Hypothalamus (tissue), 51 donors: Measurements from ENCODE around the gene ARID3A.
"Not testable (repeated sequence)": the region's sequence is repeated elsewhere in the genome, so short reads cannot be mapped to it uniquely, and the experiment has no call there.

Experiments used
- DNase-seq, 51 donors: peaks; one replicate each; lab custom pipeline; 2025; lab: John Stamatoyannopoulos, UW

The ARID3A gene

DNA sequence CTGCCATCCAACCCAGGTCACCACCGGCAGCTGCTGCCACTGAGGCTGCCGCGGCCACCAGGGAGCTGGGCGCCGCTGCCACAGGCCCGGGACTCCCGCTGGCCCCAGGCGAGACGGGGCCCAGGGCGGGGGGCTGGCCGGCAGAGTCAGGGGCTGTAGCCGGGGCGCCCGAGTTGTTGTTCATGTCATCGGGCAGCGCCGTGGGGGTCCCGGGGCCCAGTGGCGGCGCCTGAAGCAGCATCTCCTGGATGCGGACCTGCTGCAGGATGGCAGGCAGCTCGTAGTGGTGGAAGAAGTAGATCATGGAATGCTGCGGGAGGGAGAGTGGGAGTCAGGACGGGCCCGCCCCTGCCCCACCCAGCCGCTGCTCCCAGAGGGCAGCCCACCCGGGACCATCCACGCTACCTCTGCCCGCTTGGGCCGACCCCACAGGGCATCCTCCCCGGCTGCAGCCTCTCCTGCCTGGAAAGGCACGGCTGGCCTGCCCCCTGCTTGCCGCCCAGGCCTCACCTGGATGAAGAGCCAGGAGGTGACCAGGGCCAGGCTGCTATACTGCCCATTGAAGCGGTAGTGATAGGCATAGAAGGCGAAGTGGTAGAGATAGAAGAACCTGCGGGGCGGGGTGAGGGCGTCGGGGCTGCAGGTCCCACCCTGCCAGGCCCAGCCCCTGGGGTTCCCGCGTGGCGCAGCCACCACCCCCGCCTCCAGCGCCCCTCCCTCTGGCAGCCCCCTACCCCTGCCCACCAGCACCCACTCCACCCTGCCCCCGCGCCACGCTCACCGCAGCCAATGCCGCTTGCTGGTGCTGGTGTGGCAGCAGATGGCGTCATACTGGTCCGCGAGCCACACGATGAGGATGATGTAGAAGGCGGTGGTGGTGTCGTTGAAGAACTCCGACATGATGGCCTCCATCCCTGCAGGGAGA, 85.0 kb downstream of the ARID3A start:
- DNase-seq, result no peak

DNA sequence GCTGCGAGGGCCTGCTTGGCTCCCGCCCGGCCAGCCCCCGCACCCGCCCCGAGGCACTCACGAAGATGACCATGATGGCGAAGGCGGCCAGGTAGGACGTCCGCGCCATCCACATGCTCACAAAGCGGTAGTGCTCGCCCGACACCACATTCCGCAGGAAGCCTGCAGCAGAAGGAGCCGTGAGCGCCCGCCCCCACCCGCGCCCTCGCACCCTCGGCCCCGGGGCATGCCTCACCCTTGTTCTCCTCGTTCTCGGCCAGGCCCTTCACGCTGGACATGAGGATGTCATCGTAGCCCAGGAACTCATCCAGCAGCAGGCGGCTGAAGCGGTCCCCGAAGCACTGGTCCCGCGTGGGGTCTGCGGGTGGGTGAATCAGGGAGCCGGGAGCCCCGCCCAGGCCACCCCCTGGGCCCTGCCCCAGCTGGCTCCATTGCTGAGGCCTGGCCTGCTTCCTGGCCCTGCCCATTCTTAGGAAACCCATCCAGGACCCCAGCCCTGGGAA, 86.0 kb downstream of the ARID3A start:
- no peak for DNase-seq

DNA sequence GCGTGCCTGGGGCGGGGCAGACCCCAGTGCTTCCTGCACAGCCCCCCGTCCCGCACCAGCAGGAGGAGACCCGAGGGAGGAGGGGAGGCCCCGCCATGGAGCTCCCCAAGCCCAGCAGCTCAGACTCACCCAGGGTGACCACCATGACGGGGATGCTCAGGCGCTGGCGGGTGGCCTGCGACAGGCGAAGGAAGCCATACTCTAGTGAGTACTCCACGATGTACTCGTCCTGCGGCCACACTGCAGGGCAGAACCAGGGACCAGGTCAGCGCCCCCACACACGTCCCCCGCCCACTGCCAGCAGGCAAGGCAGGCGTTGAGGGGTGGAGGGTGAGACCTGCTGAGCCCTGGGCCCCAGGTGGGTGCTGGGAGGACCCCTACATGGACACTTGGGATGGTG, 86.5 kb downstream of the ARID3A start:
- DNase-seq, result no peak

DNA sequence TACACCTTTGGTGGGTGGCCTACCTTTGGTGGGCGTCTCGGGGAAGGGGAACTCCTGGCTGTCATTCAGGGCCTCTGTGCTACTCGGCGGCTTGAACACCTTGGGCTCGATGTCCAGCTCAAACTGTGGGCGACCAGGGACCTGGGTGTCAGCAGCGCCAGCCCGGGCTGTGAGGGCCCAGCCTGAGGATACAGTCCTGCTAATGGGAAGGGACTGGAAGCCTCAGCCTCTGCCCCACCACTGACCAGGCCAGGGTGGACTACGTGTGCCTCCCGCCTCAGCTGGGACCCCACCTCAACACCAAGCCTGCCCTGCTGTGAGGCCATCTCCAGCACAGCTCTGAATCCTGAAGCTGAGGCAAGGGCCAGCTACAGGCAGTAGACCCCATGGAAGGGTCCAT, 87.4 kb downstream of the ARID3A start:
- DNase-seq, result no peak

DNA sequence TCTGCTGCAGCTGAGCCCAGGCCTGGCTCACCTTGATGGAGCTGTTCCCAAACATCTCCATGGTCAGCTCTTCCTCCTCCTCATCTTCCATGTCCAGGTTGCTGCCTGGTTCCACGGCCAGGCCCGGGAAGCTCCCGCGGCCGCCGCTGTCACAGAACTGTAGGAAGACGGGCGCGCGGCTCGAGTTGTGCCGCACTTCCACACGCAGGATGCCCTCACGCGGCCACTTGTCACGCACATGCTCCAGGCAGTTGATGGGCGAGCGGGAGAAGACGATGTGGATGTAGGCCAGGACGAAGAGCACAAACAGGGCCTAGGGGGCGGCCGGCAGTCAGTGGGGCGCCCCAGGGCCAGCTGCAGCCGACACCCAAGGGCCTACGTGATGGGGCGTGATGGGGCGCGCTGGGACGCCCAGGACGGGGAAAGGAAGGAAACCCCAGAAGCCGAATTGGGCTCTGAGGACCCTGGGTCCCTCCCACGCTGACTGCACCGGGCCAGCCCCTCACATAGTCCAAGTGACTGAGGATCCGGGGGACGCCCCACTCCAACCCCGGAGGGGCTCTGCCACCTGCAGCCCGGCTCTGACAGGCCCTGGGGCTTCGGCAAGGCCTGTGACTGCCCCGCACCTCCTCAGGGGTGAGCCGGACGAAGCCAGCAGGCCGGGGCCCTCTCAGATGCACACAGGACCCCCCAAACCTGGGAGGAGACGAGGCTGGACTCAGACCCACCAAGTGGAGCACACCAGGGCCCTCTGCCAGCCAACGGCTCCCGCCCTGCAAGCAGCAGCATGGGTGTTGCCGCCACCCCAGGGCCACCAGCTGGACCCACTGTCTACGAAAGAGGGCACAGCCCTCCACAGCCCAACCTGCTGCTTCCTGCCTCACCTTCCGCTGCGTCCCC, 88.6 kb downstream of the ARID3A start:
- no peak for DNase-seq

DNA sequence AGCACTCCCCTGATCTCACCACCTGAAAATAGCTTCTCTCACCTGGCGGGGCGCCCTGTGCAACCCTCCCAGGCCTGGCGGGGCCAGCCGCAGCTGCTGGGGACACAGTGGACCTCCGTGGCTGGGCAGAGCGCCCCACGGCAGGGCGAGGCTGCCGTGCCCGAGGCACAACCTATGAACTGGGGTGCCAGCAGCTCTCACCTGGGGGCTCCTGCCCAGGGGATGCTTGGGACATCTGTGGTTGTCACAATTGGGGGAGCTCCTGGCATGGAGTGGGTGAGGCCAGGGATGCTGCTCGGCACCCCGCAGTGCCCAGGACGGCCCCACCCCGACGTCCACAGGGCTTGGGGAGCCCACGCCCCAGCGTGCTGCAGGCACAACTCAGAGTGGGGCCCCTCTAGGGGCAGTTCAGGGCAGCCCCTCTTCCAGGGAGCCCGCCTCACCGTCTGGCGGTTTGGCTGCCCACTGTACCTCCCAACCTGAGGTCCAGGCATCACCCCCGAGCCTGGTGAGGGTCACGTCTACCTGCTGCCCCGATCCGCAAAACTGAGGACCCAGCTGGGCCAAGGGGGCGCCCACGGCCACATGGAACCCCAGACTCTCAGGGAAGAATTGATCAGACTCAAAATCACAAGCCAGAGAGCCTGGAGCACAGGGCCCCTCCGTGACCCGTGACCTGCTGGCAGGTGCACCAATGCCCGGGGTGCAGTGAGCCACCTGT, 89.4 kb downstream of the ARID3A start:
- DNase-seq, result no peak

DNA sequence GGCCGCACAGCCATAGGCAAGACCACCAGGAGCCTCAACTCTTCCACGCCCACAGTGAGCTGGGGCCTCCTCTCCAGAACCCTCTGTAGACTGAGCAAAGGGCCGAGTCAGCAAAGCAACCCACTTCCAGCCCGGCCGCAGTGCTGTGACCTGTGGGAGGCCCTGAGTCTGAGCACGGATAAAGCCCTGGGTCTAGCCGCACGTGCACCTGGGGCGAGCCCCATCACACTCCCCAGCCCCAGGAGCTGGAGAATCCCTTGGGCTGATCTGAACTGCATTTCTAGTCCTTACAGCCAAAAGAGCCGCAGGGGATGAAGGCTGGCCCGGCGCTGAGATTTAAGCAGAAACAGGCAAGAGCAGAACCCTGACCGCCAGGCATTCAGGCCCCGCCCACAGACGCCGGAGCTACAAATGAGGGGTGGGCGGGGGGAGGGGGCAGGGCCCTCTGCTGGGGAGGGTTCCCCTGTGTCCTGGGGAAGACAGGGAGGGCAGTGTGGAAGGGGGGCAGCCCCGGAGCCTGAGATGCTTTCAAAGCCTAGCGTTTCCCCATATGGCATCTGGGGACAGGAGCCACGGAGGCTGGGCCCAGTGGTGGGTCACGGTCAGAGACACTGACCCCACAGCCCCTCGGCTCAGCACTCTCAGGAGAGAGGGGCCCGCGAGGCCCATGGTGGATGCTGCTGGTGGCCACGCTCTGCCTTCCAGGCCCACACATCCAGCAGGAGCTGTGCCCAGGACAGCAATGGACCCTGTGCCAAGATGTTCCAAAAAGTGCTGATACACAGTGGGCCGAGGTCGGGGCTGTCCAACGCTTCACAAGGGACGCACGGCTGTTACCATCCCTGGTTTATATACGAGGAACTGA, 90.2 kb downstream of the ARID3A start:
- DNase-seq, result no peak

DNA sequence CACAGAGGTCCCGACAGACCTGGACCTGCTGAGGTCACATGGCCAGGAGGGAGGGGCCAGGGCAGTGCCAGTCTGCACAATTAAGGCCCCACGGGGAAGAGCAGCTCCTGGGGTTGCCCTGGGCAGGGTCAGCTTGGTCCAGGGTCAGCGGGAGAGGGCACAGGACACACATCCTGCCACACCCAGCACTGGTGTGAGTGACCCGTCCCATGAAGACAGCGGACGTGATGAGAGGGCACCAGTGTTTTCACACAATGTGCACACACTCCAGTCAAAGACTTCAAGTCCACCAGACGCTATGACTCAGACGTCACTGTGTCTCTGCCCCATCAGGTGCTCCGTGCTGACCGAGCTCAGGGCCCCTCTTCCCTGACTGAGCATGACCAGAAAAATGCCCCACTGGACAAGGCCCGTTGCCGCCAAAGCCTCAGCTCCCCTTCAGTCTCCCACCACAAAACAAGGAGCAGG, 90.8 kb downstream of the ARID3A start:
- peak in 4 of 51 donors; percentile 13 to 53 (median 22) for DNase-seq

DNA sequence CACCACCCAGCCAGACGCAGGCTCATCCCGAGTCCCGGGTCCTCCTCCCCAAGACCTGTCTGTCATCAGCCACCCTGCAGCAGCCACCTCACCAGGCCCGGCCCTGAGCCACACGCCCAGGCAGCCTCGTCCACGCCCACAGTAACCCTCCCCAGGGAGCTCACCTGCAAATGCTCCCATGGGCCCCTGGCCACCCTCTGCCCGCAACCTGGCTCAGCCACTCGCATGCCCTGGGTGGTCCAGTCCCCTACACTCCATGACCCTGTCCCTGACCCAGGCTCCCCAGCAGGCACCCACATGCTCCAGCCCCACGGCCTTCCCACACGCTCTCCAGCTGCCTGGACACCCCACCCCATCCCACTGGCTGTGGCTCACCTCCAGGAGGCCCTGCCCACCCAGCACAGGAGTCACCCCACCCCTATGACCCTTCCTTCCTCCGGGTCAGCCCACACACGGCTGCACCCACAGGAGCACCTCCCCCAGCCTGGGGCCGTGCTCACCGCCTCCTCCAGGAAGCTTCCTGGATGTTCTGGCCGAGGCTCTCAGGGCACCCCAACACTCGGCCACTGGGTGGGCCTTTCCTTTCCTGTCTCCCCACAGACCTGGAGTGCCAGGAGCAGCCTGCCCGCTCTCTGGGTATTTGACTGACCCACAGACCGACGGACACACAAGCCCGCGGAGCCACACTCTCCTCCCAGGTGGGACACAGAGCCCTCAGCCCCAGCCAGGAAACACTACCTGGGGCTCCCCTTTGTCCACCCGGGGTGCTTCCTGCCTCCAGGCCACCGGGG, 91.5 kb downstream of the ARID3A start:
- DNase-seq, result no peak

DNA sequence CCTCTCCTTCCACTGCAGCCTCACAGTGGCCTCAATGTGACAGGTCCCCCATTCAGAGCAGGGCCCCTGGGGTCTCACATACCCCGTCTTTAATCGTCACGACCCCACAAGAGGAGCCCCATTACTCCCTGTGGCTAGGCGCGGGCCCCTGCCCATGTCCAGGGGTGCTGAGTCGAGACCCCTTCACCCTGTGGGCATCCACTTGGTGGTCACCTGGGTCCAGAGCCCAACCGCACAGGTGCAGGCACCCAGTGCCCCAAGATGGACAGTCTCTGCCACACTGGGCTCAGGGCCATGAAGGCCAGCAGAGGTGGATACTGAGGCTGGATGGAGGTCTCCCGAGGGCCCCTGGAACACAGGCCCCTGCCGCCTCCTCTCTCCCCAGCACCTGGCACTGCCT, 92.1 kb downstream of the ARID3A start:
- DNase-seq, result no peak

DNA sequence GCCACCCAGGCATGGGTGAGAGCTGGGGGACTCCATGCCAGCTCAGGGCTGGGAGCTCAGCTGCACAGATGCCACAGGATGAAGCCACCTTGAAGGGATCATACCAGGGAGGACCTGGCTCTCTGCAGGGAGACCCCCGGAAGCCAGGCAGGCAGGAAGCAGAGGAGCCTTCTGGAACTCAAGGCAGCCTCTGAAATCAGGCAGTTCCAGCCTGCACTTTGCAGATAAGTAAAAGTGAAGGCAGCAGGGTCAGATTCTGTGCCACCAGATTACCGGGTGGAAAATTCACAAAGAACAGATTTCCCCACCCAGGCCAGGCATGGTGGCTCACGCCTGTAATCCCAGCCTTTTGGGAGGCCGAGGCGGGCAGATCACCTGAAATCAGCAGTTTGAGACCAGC, 92.6 kb downstream of the ARID3A start:
- no peak for DNase-seq

DNA sequence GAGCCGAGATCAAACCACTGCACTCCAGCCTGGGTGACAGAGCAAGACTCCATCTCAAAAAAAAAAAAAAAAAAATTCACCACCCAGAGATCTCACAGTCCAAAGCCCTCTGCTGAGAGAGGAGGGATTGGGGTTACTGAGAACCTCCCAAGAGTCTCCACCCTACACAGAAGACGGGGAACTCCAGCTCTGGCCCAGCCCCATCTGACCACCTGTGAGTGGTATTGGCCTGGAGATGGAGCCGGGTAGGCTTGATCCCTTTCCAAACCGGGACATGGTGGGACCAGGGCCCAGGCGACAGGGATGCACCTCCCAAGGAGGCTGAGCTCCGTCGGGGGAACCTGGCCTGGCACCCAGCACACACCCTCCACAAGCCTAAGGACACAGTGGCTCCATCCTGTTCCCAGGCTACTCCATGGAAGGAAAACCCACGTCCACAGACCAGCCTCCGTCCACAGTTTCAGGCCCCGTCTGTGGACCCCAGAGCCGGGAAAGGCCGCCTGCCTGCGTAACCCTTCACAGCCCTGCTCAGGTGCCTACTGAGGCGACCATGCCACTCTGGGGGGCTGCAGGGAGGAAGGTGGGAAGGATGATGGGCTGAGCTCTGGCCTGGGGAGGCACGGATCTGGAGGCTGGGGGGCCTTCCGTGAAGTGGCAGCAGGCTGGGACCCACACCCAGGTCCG, 93.2 kb downstream of the ARID3A start:
- no peak for DNase-seq

DNA sequence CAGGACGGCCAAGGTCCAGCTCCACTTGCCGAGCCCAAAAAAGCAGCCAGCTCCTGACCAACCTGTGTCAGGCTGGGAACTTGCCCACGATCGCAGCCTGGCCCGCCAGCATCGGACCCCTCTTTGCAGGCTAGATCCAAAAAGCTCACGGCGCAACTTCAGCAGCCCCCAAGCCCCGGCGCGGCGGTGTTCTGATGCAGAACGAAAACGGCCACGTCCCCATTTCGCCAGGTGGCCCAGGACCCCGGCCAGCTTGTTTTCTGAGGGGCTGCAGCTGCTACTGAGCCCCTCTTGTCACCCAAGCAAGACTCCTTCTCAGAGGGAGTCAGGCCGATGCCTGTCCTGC, 93.8 kb downstream of the ARID3A start:
- DNase-seq, result no peak

DNA sequence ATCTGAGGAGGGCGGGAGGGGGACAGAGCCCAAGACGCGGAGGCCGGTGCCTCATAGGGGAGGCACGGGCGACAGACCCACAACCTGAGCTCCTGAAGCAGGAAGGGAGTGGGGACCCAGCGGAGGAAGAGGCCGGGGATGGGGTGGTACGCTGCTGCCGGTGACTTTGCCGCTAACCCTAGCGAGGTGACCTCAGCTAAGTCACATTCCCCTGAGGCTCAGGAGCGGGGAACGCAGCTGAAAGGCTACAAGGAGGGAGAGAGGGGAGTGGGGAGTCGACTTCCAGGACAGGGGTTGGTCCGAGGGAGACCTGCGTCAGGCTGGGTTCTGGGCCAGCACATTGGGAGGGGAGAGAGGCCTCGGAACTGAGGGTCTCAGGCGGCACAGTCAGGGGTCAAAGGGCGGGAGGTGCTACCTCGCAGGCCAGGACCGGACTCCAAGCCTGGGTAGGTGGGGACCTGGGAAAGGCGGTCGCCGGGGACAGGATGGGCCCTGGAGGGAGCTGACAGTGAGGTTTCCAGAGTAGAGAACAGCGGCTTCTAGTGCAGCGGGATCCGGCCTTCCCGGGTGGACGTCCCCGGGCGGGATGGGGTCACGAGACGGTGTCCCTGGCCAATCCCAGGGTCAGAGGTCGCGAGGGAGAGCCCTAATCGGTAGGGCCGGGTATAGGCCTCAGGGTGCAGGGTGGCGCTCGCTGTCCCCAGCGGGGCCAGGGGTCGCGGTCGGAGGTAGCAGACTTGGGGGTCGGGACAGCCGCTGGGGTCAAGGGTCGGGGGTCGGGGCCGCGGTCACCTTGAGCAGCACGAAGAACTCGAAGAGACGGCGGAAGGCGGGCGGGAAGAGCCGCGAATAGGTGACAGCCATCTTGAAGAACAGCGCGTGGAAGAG, 94.4 kb downstream of the ARID3A start:
- DNase-seq, result peak in 8 of 51 donors; percentile 24 to 51 (median 38)

DNA sequence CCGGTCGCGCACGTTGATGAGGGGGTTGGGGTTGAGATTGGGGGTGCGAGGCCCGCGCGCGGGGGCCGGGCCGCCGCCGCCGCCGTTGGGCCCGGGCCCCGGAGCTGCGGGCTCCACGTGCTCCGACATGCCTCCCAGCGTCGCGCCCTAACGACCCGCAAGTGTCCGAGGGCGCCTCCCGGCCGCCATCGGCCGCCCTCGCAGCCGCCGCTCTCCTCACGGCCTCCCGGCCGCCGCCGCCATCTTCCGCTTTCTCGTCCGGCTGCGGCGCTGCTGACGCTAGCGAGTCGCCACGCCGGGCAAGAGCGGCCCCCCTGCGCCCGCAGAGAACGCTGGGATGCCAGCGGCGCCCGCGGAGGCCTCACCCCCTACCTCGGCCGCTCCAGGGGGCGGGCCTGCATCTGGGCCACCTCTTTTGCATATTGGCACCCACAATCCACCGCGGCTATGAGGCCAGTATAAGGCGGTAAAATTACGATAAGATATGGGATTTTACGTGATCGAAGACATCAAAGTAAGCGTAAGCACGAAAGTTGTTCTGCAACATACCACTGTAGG, 95.1 kb downstream of the ARID3A start, which contains the start of gene TMEM259:
Gene TMEM259 (minus strand): TSS at position 256 of the 558 bp plus-strand sequence. CDS start 127 bp downstream, at position 129.
- peak; percentile 39 to 98 (median 93) for DNase-seq

DNA sequence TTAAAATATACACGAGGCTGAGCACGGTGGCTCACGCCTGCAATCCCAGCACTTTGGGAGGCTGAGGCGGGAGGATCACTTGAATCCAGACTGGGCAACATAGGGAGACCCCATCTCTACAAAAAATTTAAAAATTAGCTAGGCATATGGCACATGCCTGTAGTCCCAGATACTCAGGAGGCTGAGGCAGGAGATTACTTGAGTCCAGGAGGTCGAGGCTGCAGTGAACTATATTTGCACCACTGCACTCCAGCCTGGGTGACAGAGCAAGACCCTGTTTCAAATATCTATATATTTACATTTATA, 98.0 kb downstream of the ARID3A start:
- not testable (repeated sequence) for DNase-seq

DNA sequence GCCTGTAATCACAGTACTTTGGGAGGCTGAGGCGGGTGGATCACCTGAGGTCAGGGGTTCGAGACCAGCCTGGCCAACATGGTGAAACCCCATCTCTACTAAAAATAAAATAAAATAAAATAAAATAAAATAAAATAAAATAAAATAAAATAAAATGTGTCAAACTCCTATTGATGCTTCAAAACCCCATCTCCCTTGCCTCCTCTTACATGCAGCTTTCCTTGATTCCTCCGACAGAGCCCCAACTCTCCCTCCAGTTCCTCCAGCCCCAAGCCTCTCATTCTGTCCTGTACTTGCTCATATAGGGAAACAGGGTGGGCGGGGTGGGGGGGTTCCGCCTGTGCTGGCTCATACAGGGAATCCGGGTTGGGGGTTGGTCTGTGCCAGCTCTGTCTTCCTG, 99.2 kb downstream of the ARID3A start:
- not testable (repeated sequence) for DNase-seq
